Stimulated activated CD8-positive, alpha-beta memory T cell treated with anti-CD3 and anti-CD28 coated beads, Interleukin-7, amount 100 ng/mL, for 24 hours (primary cell): ENCODE results near the gene PDE6A.
"Not testable (repeated sequence)": the region's sequence is repeated elsewhere in the genome, so short reads cannot be mapped to it uniquely, and the experiment has no call there.

Source experiments
- DNase-seq: peaks from one replicate; pipeline ENCODE4 v3.0.0-alpha.2; 2020; ENCODE audit warnings: low read depth

The PDE6A gene

GRCh38 chr5:149951138-149951749 lies 6.7 kb upstream of the PDE6A start:
- DNase-seq, result no peak

DNA sequence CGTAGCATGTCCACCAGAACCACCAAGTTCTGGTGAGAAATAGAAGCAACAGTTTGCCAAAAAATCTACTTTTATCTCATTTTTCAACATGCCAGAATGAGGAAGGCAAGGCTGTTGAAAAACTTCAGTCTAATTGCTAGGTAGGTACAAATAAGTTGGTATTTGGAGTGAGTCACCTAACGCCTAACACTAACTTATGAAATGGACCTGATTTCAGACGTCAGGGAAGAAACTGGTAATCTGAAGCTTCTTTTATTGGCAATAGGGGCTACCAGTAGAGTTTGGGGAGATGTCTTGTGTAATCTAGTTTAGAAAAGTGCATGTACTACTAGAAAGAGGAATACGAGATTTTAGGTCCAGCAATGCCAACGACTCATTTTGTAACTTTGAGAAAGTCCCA lies 4.4 kb upstream of the PDE6A start:
- DNase-seq, result no peak

DNA sequence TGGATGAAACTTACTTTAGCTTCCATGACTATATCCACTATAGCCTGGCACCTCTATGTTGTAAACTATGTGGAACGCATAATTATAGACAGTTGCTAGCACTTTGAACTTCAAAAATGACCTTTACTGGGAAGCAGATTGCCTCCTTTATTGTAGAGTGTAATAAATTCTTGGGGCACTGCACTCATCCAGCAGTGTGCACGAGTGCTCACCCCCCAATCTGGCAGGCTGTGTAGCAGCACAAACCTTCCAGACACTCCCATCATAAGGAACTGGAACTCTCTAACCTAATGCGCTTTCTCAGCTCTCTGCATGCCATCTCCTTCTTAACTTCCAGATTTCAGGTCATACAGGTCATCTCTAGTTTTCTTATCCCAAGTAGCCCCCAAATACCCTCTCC lies 1.5 kb upstream of the PDE6A start:
- DNase-seq, result no peak

DNA sequence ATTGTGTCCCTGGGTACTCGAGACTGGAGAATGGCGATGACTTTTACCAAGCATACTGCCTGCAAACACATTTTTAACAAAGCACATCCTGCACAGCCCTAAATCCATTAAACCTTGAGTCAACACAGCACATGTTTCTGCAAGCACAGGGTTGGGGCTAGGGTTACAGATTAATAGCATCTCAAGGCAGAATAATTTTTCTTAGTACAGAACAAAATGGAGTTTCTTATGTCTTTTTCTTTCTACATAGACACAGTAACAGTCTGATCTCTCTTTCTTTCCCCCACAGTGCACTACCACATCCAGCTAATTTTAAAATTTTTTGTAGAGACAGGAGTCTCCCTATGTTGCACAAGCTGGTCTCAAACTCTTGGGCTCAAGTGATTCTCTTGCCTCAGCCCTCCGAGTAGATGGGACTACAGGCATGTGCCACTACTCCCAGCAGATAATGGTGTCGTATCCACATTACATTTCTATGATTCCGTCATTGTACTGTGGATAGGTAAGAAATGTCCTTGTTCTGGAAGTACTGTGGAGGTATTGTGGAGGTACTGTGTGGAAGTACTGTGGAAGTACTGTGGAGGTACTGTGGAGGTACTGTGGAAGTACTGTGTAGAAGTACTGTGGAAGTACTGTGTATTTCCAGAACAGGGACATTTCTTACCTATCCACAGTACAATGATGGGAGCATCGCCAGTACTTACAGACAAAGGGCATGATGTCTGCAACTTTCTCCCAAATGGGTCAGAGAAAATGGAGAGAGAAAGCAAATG lies 1.2 kb downstream of the PDE6A start:
- DNase-seq, result not testable (repeated sequence)

DNA sequence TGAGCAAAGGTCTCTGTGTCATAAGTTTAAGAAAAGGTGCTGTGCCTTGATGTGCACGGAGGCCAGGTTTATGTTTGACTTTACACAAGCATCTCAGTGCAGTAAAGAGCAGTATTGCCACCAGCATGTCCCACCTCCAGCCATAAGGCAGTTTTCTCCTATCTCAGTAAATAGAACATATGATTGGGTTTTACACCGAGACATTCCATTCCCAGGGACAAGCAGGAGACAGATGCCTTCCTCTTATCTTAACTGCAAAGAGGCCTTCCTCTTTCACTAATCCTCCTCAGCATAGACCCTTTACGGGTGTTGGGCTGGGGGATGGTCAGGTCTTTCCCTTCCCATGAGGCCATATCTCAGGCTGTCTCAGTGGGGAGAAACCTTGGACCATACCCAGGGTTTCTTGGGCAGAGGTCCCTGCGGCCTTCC lies 1.8 kb downstream of the PDE6A start:
- DNase-seq, result not testable (repeated sequence)

DNA sequence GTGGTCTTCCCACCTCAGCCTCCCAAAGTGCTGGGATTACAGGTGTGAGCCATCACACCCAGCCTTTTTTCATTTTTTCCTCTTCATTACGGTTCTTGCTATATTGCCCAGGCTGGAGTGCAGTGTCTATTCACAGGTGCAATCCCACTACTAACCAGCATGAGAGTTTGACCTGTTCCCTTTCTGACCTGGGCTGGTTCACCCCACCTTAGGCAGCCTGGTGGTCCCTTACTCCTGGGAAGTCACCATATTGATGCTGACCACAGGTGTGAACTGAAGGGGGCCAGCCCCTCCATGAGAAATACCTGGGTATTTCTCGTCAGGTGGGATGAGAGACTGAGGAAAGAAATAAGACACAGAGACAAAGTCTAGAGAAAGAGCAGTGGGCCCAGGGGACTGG lies 2.4 kb downstream of the PDE6A start:
- DNase-seq, result no peak

- DNase-seq, result no peak
These were observed 2.8 kb downstream of the PDE6A start for GRCh38 chr5:149941795-149942194.

DNA sequence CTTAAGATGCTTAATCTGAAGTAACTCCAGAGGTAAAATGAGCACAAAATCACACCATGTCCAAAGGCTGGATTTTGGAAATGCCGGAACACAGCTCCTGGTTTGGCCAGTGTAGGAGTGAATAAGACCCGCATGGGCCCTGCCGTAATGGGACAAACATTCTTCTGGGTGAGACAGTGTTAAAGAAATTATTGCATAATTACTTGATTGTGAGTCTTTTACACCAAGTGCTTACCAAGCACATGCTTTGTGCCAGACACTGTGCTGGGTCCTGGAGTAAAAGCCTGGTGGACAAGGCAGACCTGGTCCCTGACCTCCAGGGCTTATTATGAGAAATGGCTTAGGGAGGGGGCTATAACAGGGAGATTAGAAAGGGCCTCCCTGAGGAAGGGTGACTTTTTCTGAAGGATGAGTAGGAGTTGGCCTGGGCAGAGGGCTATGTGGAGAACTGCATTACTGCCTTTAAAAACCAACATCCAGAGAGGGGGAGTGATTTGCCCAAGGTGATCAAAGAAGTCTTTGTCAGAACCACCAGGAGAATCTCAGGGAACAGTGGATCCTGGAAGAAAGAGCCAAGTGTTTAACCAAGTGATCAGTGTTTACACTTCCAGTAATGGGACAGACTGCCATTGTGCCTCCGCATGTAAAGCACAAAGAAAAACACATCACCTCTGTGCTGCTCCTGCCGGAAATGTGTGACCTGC lies 3.5 kb downstream of the PDE6A start:
- DNase-seq, result no peak

DNA sequence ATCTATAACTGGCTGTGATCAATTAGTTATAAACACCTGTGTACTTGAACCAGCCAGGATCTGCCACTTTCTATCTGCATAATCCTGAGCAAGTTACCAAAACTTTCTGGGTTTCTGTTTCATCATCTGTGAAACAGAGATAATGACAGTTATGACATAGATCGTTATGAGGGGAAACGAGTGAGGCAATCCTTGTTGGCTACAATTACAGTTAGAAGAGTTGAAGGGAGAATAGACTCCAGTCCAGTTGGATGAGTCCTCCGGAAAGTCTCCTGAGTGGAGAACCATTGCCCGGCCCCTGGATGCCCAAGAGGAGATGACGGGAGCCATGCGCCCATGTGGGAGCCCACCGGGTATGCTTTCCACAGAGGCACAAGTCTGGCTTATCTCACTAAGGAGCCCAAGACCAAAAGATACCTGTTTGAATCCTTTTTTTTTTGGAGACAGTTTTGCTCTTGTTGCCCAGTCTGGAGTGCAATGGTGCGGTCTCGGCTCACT lies 4.5 kb downstream of the PDE6A start:
- DNase-seq, result no peak

DNA sequence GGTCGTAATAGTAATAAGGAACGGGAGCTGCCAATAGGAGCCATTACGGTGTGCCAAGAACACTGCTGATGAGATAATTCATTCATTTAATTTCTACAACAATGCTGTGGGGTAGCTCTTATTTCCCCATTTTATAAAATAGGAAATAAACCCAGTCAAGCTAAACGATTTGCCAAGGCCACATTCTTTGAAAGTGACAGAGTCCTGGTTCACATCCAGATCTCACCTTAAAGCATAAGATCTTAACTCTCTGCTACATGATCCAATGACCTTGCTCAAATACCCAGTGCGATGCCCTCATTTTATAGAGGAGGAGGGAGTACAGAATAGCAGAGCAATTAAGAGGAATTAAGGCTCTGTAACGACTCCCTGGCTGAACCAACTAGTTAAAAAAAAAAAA lies 5.0 kb downstream of the PDE6A start:
- DNase-seq, result no peak

DNA sequence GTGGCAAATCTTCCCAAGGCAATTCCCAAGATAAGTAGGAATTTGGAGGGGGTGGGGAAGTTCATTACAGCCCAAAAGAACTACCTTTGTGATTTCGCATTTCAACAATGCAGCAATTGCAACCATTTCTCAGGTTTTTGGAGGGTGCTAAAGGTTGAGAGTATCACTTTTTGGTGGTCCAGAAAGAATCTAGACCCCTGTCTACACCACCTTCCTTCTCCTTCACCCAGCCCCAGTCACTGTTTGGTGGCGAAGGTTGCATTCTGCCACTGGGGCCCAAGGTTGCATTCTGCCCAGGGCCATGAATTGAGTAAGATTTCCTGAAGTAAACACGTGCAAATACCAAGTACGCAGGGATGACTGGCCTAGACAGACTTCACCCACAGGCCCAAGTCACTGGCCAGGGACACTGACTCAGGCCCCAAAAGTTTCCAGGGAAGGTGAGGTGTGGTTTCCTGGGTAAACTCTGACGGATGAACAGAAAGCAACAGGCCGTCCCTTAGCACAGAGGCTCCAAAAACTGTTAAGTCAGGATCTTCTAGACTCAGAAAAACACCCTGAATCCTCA lies 5.7 kb downstream of the PDE6A start:
- no peak for DNase-seq

GRCh38 chr5:149938279-149938678 lies 6.3 kb downstream of the PDE6A start:
- no peak for DNase-seq

DNA sequence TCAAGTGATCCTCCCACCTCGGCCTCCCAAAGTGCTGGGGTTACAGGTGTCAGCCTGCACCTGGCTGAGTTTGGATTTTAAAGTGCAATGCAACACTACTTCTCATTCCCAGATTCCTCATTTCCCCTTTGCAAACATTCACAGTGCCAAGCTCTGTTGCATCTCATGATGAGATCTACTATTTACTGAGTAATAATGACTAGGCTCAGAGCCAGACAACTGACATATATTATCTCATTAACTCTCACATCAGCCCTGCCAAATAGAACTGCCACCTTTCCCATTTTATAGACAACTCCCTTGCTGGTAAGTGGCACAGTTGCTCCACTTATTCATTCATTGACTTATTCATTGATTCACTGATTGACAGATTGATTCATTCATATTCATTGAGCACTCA lies 7.0 kb downstream of the PDE6A start:
- no peak for DNase-seq

- no peak for DNase-seq
These were observed 7.9 kb downstream of the PDE6A start for GRCh38 chr5:149936700-149937091.

DNA sequence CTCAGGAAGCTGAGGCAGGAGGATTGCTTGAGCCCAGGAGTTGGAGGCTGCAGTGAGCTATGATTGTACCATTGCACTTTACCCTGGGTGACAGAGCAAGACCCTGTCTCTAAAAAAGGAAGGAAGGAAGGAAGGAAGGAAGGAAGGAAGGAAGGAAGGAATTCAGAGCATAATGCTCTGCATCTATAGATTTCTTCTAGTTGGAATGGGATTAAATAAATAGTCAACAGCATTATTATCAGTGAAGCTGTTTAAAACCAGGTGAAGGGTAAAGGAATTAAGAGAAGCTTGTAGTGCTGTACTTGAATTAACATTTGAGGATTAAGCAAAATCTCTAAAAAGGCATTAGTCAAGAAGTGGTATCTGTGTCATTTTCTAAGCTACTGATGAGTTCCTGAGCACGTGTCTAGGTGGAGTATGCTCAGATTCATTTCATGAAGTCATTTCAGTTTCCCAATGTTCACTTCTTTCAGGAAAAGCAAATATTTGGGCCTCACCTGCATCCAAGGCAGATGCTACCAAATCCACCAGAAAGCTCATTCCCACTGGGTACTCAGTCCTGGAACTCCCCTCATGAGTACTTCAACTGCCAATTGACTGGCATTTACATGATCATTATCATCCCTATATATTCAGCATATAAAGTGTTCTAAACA lies 8.4 kb downstream of the PDE6A start:
- no peak for DNase-seq

- DNase-seq, result no peak
These were observed 9.1 kb downstream of the PDE6A start for GRCh38 chr5:149935431-149935901.

- DNase-seq, result no peak
These were observed 11.9 kb downstream of the PDE6A start for GRCh38 chr5:149932445-149933350.

DNA sequence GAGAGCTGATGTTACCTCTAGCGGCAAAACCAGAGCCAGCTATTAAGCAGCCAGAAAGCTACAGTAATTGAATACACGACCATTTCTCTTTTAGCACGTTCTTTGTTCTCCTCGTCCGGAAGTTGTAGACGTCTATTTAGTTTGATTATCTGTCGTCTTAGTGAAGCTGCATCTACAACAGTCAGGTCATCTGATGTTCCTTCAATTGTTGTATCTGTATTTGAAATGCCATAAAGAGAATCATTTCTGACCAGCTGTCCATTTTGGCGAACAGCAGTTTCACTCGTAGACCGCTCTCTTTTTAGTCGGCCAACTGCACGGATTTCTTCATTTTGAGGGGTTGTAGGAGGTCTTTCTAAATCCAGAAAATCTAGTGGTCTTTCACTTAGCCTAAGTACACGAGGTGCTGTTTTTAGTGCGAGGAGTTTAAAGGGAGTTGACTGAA lies 12.6 kb downstream of the PDE6A start:
- no peak for DNase-seq

DNA sequence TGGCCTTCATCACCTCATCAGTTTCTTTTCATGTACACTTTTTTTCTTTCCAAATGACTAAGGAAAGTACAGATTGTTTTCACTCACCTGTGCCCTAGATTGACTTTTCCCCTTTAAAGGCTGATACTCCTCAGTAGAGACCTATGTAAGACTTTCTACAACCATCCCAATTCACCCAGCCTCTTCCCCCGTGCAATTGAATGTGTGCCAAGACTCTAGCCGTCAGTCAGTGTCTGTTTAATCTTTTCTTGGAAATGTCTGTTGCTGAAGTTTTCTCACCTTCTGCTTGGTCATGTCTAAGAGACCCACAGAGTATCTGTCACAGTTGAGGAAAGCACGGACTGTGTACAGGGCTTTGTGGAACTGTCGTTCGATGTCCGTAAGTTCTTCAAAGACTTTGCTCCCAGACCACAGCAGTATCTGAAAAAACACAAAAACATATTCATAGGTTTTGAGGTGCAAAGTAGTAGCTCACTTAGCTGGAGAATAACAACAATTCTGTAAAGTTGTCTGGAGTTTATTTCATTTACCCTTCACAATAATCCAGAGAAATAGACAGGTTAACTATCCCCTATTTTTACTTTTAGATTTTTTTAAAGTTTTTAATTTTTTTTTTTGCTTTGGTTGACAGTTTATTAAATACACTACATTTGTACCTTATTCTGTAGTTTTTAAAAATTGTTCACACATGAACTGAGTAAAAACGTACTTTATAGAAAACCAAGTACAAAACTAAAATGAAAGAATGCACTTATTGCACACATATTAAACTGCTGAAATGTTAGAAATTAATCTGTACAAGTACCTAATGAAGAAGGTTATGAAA lies 13.6 kb downstream of the PDE6A start:
- DNase-seq, result no peak
